ENCODE measurements around the gene CAMK2G. TPM values are rescaled to one million over a fixed set of nuclear protein-coding genes. Genes with fewer than 3 reads are reported as not detected.

Gene CAMK2G
- total and polyA plus RNA-seq, 2 experiments from 2014 or later, result 24.3 to 25.7 TPM

DNA sequence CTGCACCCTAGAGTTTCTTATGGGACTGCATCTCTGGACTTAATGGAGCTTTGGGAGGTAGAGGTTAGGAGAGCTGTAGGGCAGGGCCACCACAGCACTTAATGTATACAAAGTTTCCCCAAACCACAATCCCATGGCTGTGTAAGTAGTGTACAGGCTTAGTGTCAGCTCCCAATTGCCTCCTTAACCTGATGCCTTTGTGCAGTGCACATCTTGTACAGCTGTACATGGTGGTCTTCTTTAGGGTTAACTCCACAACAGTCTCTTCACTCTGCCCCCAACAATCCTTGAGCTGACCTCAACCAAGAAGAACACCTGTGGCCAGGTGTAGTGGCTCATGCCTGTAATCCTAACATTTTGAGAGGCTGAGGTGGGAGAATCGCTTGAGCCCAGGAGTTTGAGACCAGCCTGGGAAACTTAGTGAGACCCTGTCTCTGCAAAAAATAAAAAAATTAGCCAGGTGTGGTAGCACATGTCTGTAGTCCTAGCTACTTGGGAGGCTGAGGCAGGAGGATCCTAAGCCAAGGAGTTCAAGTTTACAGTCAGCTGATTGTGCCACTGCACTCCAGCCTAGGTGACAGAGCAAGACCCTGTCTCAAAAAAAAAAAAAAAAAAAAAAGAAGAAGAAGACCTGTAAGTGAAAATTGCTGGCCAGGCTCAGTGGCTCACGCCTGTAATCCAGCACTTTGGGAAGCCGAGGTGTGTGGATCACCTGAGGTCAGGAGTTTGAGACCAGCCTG is 43.4 kb upstream of the CAMK2G start:
- no peak overlapping the region for H3K27ac ChIP-seq
- no peak overlapping the region for H3K9ac ChIP-seq
- no peak for DNase-seq
- H3K9me3 ChIP-seq (ENCODE audit: low read depth), result no peaks in the 10 kb centered on the region
- H2AFZ ChIP-seq, result no peak overlapping the region
- peaks cover 4% of the 10 kb centered on the region; the same call in 1 of the 2 replicates for H3K36me3 ChIP-seq (ENCODE audit: low read depth)
- no peaks in the 10 kb centered on the region for H3K9me2 ChIP-seq (ENCODE audit: insufficient read depth)
- no peak overlapping the region for H3K4me2 ChIP-seq (ENCODE audit: unreplicated experiment)
- in situ Hi-C loops (cut with MboI), result no loop called here
- no peaks in the 10 kb centered on the region for H3K27me3 ChIP-seq (replicated peaks; ENCODE audit: insufficient read depth)
- H3K4me3 ChIP-seq, result no peak overlapping the region
- H3K79me2 ChIP-seq (ENCODE audit: insufficient read depth), result no peaks in the 10 kb centered on the region
- 98 to 100% methylated on average over 3 of the region's 3 CpGs for WGBS, 2 experiments (ENCODE audit: low coverage in 1 of 2, low lambda C conversion rate in 2 of 2, missing lambda C conversion rate in 2 of 2)
- H3F3A ChIP-seq (ENCODE audit: insufficient read depth), result no peaks in the 10 kb centered on the region
- no peak for TF ChIP-seq EZH2phosphoT487 (IDR thresholded peaks at IDR 0.05; ENCODE audit: insufficient read depth, low read depth)
- no peak for TF ChIP-seq EZH2 (IDR thresholded peaks at IDR 0.05; ENCODE audit: insufficient read depth, poor library complexity, severe bottlenecking)
- peaks cover 5% of the 10 kb centered on the region; the same call in 1 of the 2 replicates for H3K4me1 ChIP-seq (ENCODE audit: insufficient read depth)
- no peaks in the 10 kb centered on the region for H4K20me1 ChIP-seq (ENCODE audit: insufficient read depth)

DNA sequence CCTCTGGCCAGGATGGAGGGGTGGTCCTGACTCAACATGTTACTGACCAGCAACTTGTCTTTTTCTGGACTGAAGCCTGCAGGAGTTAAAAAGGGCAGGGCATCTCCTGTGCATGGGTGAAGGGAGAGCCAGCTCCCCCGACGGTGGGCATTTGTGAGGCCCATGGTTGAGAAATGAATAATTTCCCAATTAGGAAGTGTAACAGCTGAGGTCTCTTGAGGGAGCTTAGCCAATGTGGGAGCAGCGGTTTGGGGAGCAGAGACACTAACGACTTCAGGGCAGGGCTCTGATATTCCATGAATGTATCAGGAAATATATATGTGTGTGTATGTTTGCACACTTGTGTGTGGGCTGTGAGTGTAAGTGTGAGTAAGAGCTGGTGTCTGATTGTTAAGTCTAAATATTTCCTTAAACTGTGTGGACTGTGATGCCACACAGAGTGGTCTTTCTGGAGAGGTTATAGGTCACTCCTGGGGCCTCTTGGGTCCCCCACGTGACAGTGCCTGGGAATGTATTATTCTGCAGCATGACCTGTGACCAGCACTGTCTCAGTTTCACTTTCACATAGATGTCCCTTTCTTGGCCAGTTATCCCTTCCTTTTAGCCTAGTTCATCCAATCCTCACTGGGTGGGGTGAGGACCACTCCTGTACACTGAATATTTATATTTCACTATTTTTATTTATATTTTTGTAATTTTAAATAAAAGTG is 42.6 kb upstream of the CAMK2G start:
- H3K36me3 ChIP-seq (ENCODE audit: low read depth), result peaks cover 4% of the 10 kb centered on the region; the same call in 1 of the 2 replicates

DNA sequence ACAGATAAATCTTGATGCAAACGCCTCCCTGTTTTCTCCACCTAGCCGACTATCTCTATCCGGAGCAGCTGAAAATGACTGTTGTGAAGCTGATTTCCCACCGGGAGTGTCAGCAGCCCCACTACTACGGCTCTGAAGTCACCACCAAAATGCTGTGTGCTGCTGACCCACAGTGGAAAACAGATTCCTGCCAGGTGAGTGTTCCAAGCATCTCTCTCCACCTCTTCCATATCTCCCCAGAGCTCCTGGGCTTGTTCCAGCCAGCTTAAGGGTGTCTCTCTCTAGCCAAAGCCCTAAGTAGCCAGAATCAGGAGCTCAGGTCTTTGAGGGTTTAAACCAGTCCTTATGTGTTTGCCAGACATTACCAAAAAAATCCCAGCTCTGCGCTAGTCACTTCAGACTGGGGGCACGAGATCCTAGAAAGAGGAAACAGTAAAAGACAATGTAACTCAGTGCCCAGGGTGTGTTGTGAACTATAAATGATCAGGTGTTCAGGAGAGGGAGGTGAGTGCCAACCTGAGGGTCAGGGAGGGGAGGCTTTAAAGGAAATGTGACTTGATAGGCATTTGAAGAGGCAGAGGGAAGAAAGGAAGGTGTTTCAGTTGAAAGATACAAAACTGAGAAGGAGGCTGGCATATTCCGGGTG is 41.0 kb upstream of the CAMK2G start:
- H3K27ac ChIP-seq, result no peak overlapping the region
- TF ChIP-seq EZH2 (IDR thresholded peaks at IDR 0.05; ENCODE audit: insufficient read depth, poor library complexity, severe bottlenecking), result no peak
- TF ChIP-seq EZH2phosphoT487 (IDR thresholded peaks at IDR 0.05; ENCODE audit: insufficient read depth, low read depth), result no peak
- H3K36me3 ChIP-seq (ENCODE audit: low read depth), result peaks cover 4% of the 10 kb centered on the region; the same call in 1 of the 2 replicates
- H3K4me3 ChIP-seq, result no peak overlapping the region
- peaks cover 2% of the 10 kb centered on the region for H3F3A ChIP-seq (ENCODE audit: insufficient read depth)
- WGBS, 2 experiments (ENCODE audit: low coverage in 1 of 2, low lambda C conversion rate in 2 of 2, missing lambda C conversion rate in 2 of 2), result 82 to 85% methylated on average over 8 of the region's 8 CpGs
- no peaks in the 10 kb centered on the region for H3K27me3 ChIP-seq (replicated peaks; ENCODE audit: insufficient read depth)
- peaks cover 10% of the 10 kb centered on the region; the same call in 1 of the 2 replicates for H3K4me1 ChIP-seq (ENCODE audit: insufficient read depth)
- H3K9me3 ChIP-seq (ENCODE audit: low read depth), result no peaks in the 10 kb centered on the region
- no peak overlapping the region for H3K4me2 ChIP-seq (ENCODE audit: unreplicated experiment)
- H2AFZ ChIP-seq, result no peak overlapping the region
- no peaks in the 10 kb centered on the region for H3K79me2 ChIP-seq (ENCODE audit: insufficient read depth)
- no peak for DNase-seq
- in situ Hi-C loops (cut with MboI), result no loop called here
- H3K9me2 ChIP-seq (ENCODE audit: insufficient read depth), result no peaks in the 10 kb centered on the region
- no peak overlapping the region for H3K9ac ChIP-seq
- no peaks in the 10 kb centered on the region for H4K20me1 ChIP-seq (ENCODE audit: insufficient read depth)

More for the DNA sequence above, 42.6 kb upstream of the CAMK2G start:
- DNase-seq, result no peak
- Histone ChIP-seq H3F3A (ENCODE audit: insufficient read depth) (no peaks in the 10 kb centered on the region), H2AFZ (no peak overlapping the region), H3K27ac (no peak overlapping the region), H3K9me3 (ENCODE audit: low read depth) (no peaks in the 10 kb centered on the region), H3K27me3 (replicated peaks; ENCODE audit: insufficient read depth) (no peaks in the 10 kb centered on the region), H3K4me2 (ENCODE audit: unreplicated experiment) (no peak overlapping the region), H4K20me1 (ENCODE audit: insufficient read depth) (no peaks in the 10 kb centered on the region), H3K4me3 (no peak overlapping the region), H3K4me1 (ENCODE audit: insufficient read depth) (peaks cover 5% of the 10 kb centered on the region; the same call in 1 of the 2 replicates), H3K79me2 (ENCODE audit: insufficient read depth) (no peaks in the 10 kb centered on the region), H3K9me2 (ENCODE audit: insufficient read depth) (no peaks in the 10 kb centered on the region), H3K9ac (no peak overlapping the region)
- TF ChIP-seq EZH2 (IDR thresholded peaks at IDR 0.05; ENCODE audit: insufficient read depth, poor library complexity, severe bottlenecking) (no peak), EZH2phosphoT487 (IDR thresholded peaks at IDR 0.05; ENCODE audit: insufficient read depth, low read depth) (no peak)
- in situ Hi-C loops (cut with MboI), result no loop called here
- WGBS, 2 experiments (ENCODE audit: low coverage in 1 of 2, low lambda C conversion rate in 2 of 2, missing lambda C conversion rate in 2 of 2), result 76 to 78% methylated on average over 5 of the region's 5 CpGs

DNA sequence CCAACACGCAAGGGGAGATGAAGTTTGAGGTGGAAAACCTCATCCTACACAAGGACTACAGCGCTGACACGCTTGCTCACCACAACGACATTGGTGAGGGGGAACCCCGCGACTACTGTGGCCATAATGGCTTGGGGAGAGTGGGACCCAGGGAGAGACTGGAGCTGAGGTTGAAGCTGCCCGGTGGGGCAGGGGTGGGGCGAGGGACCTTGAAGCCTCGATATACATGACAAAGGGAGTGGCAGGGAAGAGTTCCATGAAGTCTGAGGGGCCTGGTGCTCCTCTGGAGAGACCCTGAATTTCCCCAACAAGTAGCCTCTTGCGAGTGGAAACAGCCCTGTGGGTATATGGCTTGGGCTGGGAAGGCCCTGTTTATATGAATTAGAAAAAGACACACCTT is 39.7 kb upstream of the CAMK2G start:
- DNase-seq, result no peak
- no peaks in the 10 kb centered on the region for H3K9me2 ChIP-seq (ENCODE audit: insufficient read depth)
- no peaks in the 10 kb centered on the region for H3K79me2 ChIP-seq (ENCODE audit: insufficient read depth)
- H3K4me2 ChIP-seq (ENCODE audit: unreplicated experiment), result no peak overlapping the region
- H3K27ac ChIP-seq, result no peak overlapping the region
- TF ChIP-seq EZH2 (IDR thresholded peaks at IDR 0.05; ENCODE audit: insufficient read depth, poor library complexity, severe bottlenecking), result no peak
- no peak for TF ChIP-seq EZH2phosphoT487 (IDR thresholded peaks at IDR 0.05; ENCODE audit: insufficient read depth, low read depth)
- no peaks in the 10 kb centered on the region for H4K20me1 ChIP-seq (ENCODE audit: insufficient read depth)
- WGBS, 2 experiments (ENCODE audit: low coverage in 1 of 2, low lambda C conversion rate in 2 of 2, missing lambda C conversion rate in 2 of 2), result 84 to 89% methylated on average over 10 of the region's 10 CpGs
- no peaks in the 10 kb centered on the region for H3K27me3 ChIP-seq (replicated peaks; ENCODE audit: insufficient read depth)
- no peak overlapping the region for H3K9ac ChIP-seq
- no peaks in the 10 kb centered on the region for H3K9me3 ChIP-seq (ENCODE audit: low read depth)
- H3K4me1 ChIP-seq (ENCODE audit: insufficient read depth), result peaks cover 18% of the 10 kb centered on the region
- in situ Hi-C loops (cut with MboI), result no loop called here
- no peak overlapping the region for H3K4me3 ChIP-seq
- peaks cover 4% of the 10 kb centered on the region; the same call in 1 of the 2 replicates for H3K36me3 ChIP-seq (ENCODE audit: low read depth)
- no peak overlapping the region for H2AFZ ChIP-seq
- peaks cover 15% of the 10 kb centered on the region for H3F3A ChIP-seq (ENCODE audit: insufficient read depth)
